GM12801 (cell line): Measurements from ENCODE around the gene FXYD6.

Experiments
- TF ChIP-seq, protein P1 (sequence below): IDR thresholded peaks from one replicate; pipeline ENCODE4 v1.5.1; 2011; ENCODE audit warnings: control low read depth; ENCODE audit not compliant: insufficient read length; ENCODE audit errors: extremely low read depth

FXYD6 gene

DNA sequence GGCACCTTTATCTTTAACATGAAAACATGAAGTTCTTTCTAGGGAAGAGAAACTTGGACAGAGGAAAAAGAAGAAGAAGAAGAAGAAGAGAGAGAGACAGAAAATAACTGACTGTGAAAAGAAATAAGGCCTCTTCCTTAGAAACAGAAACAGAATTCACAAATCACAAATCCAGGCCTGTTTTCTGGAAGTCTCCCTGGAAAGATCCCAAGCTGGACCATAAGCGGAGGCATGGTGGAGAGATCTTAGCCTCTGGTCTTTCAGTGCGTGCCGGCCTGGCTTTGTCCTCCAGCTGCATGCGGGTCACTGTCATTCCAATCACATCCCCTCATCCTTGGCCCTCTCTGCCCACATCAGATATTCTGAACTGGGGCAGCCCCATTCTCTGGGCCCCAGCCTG is 6.9 kb downstream of the FXYD6 start:
- TF ChIP-seq, protein P1, sequence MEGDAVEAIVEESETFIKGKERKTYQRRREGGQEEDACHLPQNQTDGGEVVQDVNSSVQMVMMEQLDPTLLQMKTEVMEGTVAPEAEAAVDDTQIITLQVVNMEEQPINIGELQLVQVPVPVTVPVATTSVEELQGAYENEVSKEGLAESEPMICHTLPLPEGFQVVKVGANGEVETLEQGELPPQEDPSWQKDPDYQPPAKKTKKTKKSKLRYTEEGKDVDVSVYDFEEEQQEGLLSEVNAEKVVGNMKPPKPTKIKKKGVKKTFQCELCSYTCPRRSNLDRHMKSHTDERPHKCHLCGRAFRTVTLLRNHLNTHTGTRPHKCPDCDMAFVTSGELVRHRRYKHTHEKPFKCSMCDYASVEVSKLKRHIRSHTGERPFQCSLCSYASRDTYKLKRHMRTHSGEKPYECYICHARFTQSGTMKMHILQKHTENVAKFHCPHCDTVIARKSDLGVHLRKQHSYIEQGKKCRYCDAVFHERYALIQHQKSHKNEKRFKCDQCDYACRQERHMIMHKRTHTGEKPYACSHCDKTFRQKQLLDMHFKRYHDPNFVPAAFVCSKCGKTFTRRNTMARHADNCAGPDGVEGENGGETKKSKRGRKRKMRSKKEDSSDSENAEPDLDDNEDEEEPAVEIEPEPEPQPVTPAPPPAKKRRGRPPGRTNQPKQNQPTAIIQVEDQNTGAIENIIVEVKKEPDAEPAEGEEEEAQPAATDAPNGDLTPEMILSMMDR: no peak

DNA sequence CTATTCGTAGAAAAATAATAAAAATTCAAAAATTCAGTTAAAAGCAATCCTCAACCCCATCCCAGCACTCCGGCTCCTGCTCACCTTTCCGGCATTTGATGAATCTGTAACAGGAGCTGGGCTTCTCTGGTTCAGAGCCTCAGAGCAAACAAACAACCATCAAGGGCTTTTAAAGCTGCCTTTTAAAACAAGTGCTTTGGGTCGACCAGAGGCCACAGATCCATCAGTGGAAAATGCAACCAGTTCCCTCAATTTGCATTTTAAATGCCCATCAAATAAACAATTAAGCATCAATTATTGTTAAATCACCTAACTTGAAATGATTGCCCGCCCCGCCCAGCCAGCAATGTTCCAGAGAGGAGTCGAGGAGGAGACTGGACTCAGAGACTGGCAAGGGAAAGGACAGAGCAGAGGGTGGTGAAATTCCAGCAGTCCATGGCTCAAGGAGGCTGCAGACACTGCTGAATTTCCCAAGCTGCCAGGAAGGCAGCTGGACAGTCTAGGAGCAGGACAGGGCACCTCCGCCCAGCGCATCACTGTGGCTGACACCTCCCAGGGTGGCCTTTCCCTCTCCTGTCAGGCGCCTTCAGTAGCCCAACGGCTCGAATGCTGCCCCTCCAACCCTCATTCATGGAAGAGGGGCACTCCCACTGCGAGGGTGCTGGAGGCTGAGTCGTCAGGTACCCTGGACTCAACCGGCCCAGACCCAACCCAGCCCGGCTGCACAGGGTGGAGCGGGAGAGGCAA is 7.5 kb downstream of the FXYD6 start:
- TF ChIP-seq, protein P1: no peak

DNA sequence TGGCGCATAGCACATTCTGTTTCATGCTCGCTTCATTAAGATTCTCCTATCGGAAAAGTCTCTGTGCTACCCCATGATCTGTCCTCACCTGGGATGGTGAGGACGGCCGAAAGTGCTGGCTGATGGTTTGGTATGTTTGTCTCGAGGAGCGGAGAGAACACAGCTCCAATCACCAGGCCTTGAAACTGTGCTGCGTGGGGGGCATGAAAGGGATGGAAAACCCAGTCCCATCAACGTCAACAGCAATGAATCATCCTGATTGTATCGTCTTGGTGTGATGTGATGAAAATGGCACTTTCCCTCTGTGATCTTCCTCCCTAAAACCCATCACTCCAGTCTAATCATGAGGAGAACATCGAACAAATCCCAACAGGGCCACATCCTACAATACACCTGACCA is 8.4 kb downstream of the FXYD6 start:
- TF ChIP-seq, protein P1: no peak

DNA sequence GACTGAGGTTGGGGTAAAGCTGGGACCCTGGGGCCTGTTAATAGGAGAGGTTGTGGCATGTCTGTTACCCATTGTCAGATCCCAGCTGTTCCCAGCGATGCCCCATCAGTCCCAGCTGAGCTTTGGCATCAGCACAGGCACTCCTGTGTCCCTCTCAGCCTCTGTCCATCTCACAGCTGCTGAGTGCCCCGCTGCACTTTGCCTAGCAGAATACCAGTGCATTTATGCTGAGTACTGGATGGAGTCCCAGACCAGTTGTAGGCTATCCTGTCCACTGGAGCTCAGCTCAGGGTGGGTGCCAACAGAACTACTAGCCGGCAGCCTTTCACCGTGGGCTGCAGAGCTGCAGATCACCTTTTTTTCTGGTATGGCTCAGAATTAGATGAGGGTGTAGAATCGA is 9.9 kb downstream of the FXYD6 start:
- TF ChIP-seq, protein P1: no peak

GRCh38 chr11:117863383-117863782 is 13.1 kb downstream of the FXYD6 start:
- TF ChIP-seq, protein P1: no peak

DNA sequence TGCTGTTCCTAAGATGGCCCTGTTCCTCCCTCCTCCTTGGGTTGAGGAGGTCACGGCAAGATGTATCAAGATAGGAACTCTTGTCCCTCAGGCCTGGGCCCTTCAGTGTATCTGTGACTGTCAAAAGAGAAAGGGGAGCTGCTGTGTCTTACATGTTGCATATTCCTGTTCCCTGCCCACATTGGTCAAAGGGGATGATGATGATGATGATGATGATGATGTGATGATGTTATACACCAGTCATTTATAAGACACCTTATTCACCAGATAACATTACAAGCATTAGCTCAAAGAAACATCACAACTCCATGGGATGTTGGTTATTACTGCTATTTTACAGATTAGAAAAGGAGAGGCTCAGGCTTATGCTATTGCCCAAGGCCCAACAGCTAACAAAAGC is 13.7 kb downstream of the FXYD6 start:
- TF ChIP-seq, protein P1: no peak

DNA sequence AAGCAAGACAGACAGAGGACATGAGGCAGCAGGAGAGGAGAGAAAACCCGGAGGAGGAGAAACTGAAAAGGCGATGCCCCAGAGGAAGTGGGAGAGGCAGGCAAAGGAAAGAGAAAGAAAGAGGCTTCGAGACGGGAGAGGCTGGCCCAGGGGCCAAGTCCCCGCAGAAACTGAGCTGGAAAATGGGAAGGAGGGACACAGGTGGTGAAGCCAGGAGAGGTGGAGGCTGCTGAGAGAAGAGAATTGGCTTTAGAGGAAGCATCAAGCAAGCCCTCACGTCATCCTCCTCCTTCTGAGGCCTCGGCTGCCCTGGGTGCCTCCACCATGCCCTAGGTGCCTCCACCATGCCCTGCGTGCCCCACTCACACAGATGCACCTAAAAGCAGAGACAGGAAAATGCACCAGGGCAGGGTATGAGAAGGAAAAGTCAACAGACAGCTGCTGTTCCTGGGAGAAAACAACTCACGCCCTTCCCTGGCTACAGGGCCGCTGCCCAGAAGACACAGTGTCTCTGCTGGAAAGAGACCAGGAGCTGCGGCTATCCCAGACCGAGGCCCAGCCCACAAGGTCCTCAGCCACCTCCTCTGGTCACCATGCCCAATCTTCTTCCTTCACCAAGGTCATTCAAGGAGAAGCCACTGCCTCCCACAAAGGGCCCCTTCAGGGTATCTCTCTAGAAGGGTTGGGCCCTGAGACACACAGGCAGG is 14.3 kb downstream of the FXYD6 start:
- TF ChIP-seq, protein P1: no peak
